ENCODE measurements around the gene ANXA2.

Gene ANXA2

GRCh38 chr15:60420203-60420716, 22.5 kb upstream of the ANXA2 start:
- DNase-seq (ENCODE audit: low read depth), result no peak
- no peak overlapping the region for H3K4me3 ChIP-seq (ENCODE audit: control insufficient read depth, low read depth, low read length)
- no peak for TF ChIP-seq CTCF (conservative IDR thresholded peaks at IDR 0.05; ENCODE audit: control insufficient read depth, insufficient read depth, low read depth, low read length)

GRCh38 chr15:60419753-60420152, 22.0 kb upstream of the ANXA2 start:
- no peak overlapping the region for H3K4me3 ChIP-seq (ENCODE audit: control insufficient read depth, low read depth, low read length)
- peak; percentile 67 for DNase-seq (ENCODE audit: low read depth)
- no peak for TF ChIP-seq CTCF (conservative IDR thresholded peaks at IDR 0.05; ENCODE audit: control insufficient read depth, insufficient read depth, low read depth, low read length)

GRCh38 chr15:60418096-60418495, 20.3 kb upstream of the ANXA2 start:
- H3K4me3 ChIP-seq (ENCODE audit: control insufficient read depth, low read depth, low read length), result no peak overlapping the region
- no peak for DNase-seq (ENCODE audit: low read depth)
- no peak for TF ChIP-seq CTCF (conservative IDR thresholded peaks at IDR 0.05; ENCODE audit: control insufficient read depth, insufficient read depth, low read depth, low read length)

- DNase-seq (ENCODE audit: low read depth), result no peak
- no peak overlapping the region for H3K4me3 ChIP-seq (ENCODE audit: control insufficient read depth, low read depth, low read length)
Measured at GRCh38 chr15:60417112-60417511, 19.3 kb upstream of the ANXA2 start.

GRCh38 chr15:60416484-60416883, 18.7 kb upstream of the ANXA2 start:
- DNase-seq (ENCODE audit: low read depth), result no peak
- TF ChIP-seq CTCF (conservative IDR thresholded peaks at IDR 0.05; ENCODE audit: control insufficient read depth, insufficient read depth, low read depth, low read length), result no peak

More at GRCh38 chr15:60417112-60417511, 19.3 kb upstream of the ANXA2 start:
- no peak for TF ChIP-seq CTCF (conservative IDR thresholded peaks at IDR 0.05; ENCODE audit: control insufficient read depth, insufficient read depth, low read depth, low read length)

GRCh38 chr15:60414016-60414682, 16.4 kb upstream of the ANXA2 start:
- no peak overlapping the region for H3K4me3 ChIP-seq (ENCODE audit: control insufficient read depth, low read depth, low read length)
- peak; percentile 74 for DNase-seq (ENCODE audit: low read depth)
- no peak for TF ChIP-seq CTCF (conservative IDR thresholded peaks at IDR 0.05; ENCODE audit: control insufficient read depth, insufficient read depth, low read depth, low read length)

More at GRCh38 chr15:60416484-60416883, 18.7 kb upstream of the ANXA2 start:
- no peak overlapping the region for H3K4me3 ChIP-seq (ENCODE audit: control insufficient read depth, low read depth, low read length)

Data from fibroblast of mammary gland (primary cell).